ENCODE measurements around the gene RUSF1.

- TF ChIP-seq CTCF (IDR thresholded peaks at IDR 0.05) (peak in 5 of 6 experiments; percentile 26 to 67 (median 62)), POLR2A (IDR thresholded peaks at IDR 0.05) (no peak)
These were observed 35.4 kb downstream of the RUSF1 start for GRCh38 chr16:31472709-31473203.
